Breast epithelium (tissue), 3 donors: ENCODE data around the gene RAB8A.

Source experiments
- POLR2A ChIP-seq: fragments of 450-650 bp; IDR thresholded peaks from one replicate; pipeline ENCODE4 v1.6.1; 2016; ENCODE audit warnings: antibody characterized with exemption, mild to moderate bottlenecking, moderate library complexity
- POLR2AphosphoS5 ChIP-seq, 3 donors: sonication (generic); formaldehyde crosslinking; IDR thresholded peaks; one replicate each; pipeline ENCODE4 v1.6.1; 2017; ENCODE audit warnings: antibody characterized with exemption in 3 of 3
- TF ChIP-seq, protein P1 (sequence below), 3 donors: fragments of 450-650 bp; IDR thresholded peaks; one replicate each; pipeline ENCODE4 v1.5.1; 2016 to 2017; ENCODE audit warnings: antibody characterized with exemption in 3 of 3, mild to moderate bottlenecking in 3 of 3, moderate library complexity in 3 of 3

DNA sequence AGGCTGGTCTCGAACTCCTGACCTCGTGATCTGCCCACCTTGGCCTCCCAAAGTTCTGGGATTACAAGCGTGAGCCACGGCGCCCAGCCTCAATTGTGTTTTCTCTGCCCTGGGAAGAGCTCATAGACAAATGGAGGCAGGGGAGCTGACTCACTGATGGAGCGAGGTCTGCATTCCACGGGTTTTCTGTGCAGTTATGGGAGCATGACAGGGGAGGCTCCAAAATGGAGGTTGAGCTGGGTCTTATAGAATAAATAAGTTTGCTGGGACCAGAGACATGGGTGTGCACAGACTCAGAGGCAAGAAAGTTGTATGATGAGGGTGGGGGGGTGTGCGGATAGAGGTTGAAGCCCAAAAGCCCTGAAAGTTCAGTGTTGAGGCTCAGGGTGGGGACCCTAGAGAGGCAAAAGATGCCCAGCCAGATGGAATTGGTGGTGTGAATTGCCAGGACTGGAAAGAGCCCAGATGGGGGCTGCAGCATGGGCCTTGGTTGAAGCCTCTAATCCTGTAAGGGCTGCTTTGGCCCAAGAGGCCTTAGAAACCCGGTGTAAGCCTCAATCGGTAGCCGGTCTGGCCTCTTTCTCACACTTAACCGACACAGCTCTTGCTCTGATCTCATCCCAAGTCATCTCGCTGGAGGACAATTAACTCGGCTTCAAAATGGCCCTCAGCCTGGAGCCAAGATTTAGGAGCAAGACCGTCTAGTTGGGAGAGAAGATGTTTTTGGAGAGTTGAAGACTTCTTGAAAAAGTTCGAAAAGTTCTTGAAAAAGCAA, 33.5 kb upstream of the RAB8A start:
- TF ChIP-seq POLR2A (no peak), POLR2AphosphoS5 (IDR thresholded peaks at IDR 0.05) (peak in 1 of 3 donors; percentile 2)
- TF ChIP-seq, protein P1, sequence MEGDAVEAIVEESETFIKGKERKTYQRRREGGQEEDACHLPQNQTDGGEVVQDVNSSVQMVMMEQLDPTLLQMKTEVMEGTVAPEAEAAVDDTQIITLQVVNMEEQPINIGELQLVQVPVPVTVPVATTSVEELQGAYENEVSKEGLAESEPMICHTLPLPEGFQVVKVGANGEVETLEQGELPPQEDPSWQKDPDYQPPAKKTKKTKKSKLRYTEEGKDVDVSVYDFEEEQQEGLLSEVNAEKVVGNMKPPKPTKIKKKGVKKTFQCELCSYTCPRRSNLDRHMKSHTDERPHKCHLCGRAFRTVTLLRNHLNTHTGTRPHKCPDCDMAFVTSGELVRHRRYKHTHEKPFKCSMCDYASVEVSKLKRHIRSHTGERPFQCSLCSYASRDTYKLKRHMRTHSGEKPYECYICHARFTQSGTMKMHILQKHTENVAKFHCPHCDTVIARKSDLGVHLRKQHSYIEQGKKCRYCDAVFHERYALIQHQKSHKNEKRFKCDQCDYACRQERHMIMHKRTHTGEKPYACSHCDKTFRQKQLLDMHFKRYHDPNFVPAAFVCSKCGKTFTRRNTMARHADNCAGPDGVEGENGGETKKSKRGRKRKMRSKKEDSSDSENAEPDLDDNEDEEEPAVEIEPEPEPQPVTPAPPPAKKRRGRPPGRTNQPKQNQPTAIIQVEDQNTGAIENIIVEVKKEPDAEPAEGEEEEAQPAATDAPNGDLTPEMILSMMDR (IDR thresholded peaks at IDR 0.05), result no peak
